Activated T-helper 2 cell treated with anti-CD3 and anti-CD28 coated beads, Interferon-gamma antibody, Interleukin-2, Interleukin-4, amounts not matched to agents 10 μg/mL and 5 μg/mL and 100 μg/mL, durations not matched to agents 14 hours and 24 hours and 36 hours (primary cell): ENCODE data around the gene PER2. TPM values are rescaled to one million over a fixed set of nuclear protein-coding genes. Genes with fewer than 3 reads are reported as not detected.

Source experiments
- DNase-seq: peaks from one replicate; pipeline ENCODE4 v3.0.0; 2021; ENCODE audit warnings: low spot score
- H3K27ac Mint-ChIP-seq: one replicate; pipeline ENCODE4 v1.8.0; 2021; ENCODE audit warnings: mixed read lengths
- H3K27me3 Mint-ChIP-seq: one replicate; pipeline ENCODE4 v1.8.0; 2021; ENCODE audit warnings: low read depth, mixed read lengths
- H3K36me3 Mint-ChIP-seq: one replicate; pipeline ENCODE4 v1.8.0; 2021; ENCODE audit warnings: low read depth, mixed read lengths
- H3K4me1 Mint-ChIP-seq: one replicate; pipeline ENCODE4 v1.8.0; 2021; ENCODE audit warnings: low read depth, mixed read lengths
- H3K4me3 Mint-ChIP-seq: one replicate; pipeline ENCODE4 v1.8.0; 2021; ENCODE audit warnings: low read depth, mild to moderate bottlenecking, moderate library complexity, mixed read lengths
- H3K9me3 Mint-ChIP-seq: one replicate; pipeline ENCODE4 v1.8.0; 2021; ENCODE audit warnings: mixed read lengths
- intact Hi-C: fragments of 100-400 bp; cut with micrococcal nuclease; formaldehyde crosslinking; loops from one replicate; pipeline ENCODE4 v1.15.1; 2023
- total RNA-seq: library from RNA; stranded (reverse); gene quantifications from 2 replicates; pipeline ENCODE4 v1.2.3, GENCODE V29; 2022

Gene PER2
- total RNA-seq, 1 donor from 2014 or later = 19.1 TPM

- Mint-ChIP-seq H3K36me3 (peaks cover 30% of the 10 kb centered on the region), H3K4me3 (no peak overlapping the region), H3K4me1 (no peaks in the 10 kb centered on the region), H3K9me3 (no peaks in the 10 kb centered on the region), H3K27me3 (no peaks in the 10 kb centered on the region), H3K27ac (no peak overlapping the region)
- DNase-seq = no peak
- intact Hi-C loops = no loop called here
Measured at GRCh38 chr2:238252766-238253630, 35.4 kb downstream of the PER2 start.

GRCh38 chr2:238251986-238252385 lies 36.4 kb downstream of the PER2 start:
- Mint-ChIP-seq H3K9me3 (no peaks in the 10 kb centered on the region), H3K4me1 (no peaks in the 10 kb centered on the region), H3K27ac (no peak overlapping the region), H3K27me3 (no peaks in the 10 kb centered on the region), H3K4me3 (no peak overlapping the region), H3K36me3 (peaks cover 33% of the 10 kb centered on the region)
- no peak for DNase-seq
- intact Hi-C loops = no loop called here

- H3K4me3 Mint-ChIP-seq = no peak overlapping the region
- no peaks in the 10 kb centered on the region for H3K9me3 Mint-ChIP-seq
- no peak overlapping the region for H3K27ac Mint-ChIP-seq
- DNase-seq = no peak
- H3K36me3 Mint-ChIP-seq = peaks cover 28% of the 10 kb centered on the region
- intact Hi-C loops = no loop called here
- no peaks in the 10 kb centered on the region for H3K4me1 Mint-ChIP-seq
- no peaks in the 10 kb centered on the region for H3K27me3 Mint-ChIP-seq
Measured at GRCh38 chr2:238251331-238251730, 37.1 kb downstream of the PER2 start.

- no peak overlapping the region for H3K4me3 Mint-ChIP-seq
- H3K27ac Mint-ChIP-seq = no peak overlapping the region
- no peak for DNase-seq
- no peaks in the 10 kb centered on the region for H3K9me3 Mint-ChIP-seq
- intact Hi-C loops = no loop called here
- peaks cover 30% of the 10 kb centered on the region for H3K36me3 Mint-ChIP-seq
- no peaks in the 10 kb centered on the region for H3K4me1 Mint-ChIP-seq
- H3K27me3 Mint-ChIP-seq = no peaks in the 10 kb centered on the region
Measured at GRCh38 chr2:238250896-238251295, 37.5 kb downstream of the PER2 start.

- no peak overlapping the region for H3K27ac Mint-ChIP-seq
- no peaks in the 10 kb centered on the region for H3K4me1 Mint-ChIP-seq
Measured at GRCh38 chr2:238247841-238248453, 40.5 kb downstream of the PER2 start.

GRCh38 chr2:238247002-238247822 lies 41.2 kb downstream of the PER2 start:
- intact Hi-C loops = no loop called here
- no peaks in the 10 kb centered on the region for H3K4me1 Mint-ChIP-seq
- H3K27ac Mint-ChIP-seq = no peak overlapping the region
- no peak for DNase-seq
- no peaks in the 10 kb centered on the region for H3K27me3 Mint-ChIP-seq
- H3K9me3 Mint-ChIP-seq = no peaks in the 10 kb centered on the region
- no peak overlapping the region for H3K4me3 Mint-ChIP-seq
- peaks cover 33% of the 10 kb centered on the region for H3K36me3 Mint-ChIP-seq

More at GRCh38 chr2:238247841-238248453, 40.5 kb downstream of the PER2 start:
- DNase-seq = no peak
- Mint-ChIP-seq H3K9me3 (no peaks in the 10 kb centered on the region), H3K36me3 (peaks cover 33% of the 10 kb centered on the region), H3K4me3 (no peak overlapping the region), H3K27me3 (no peaks in the 10 kb centered on the region)
- intact Hi-C loops = no loop called here

GRCh38 chr2:238244151-238244550 lies 44.3 kb downstream of the PER2 start:
- intact Hi-C loops = no loop called here
- H3K9me3 Mint-ChIP-seq = no peaks in the 10 kb centered on the region
- H3K27ac Mint-ChIP-seq = no peak overlapping the region
- peaks cover 13% of the 10 kb centered on the region for H3K27me3 Mint-ChIP-seq
- no peak for DNase-seq
- no peak overlapping the region for H3K4me3 Mint-ChIP-seq
- H3K36me3 Mint-ChIP-seq = peaks cover 26% of the 10 kb centered on the region
- peaks cover 3% of the 10 kb centered on the region for H3K4me1 Mint-ChIP-seq

- intact Hi-C loops = no loop called here
- H3K27me3 Mint-ChIP-seq = peaks cover 13% of the 10 kb centered on the region
- no peak overlapping the region for H3K4me3 Mint-ChIP-seq
- no peak overlapping the region for H3K27ac Mint-ChIP-seq
- no peaks in the 10 kb centered on the region for H3K9me3 Mint-ChIP-seq
- peaks cover 26% of the 10 kb centered on the region for H3K36me3 Mint-ChIP-seq
- peaks cover 3% of the 10 kb centered on the region for H3K4me1 Mint-ChIP-seq
- DNase-seq = no peak
Measured at GRCh38 chr2:238243496-238244076, 44.8 kb downstream of the PER2 start.

- peaks cover 18% of the 10 kb centered on the region for H3K27me3 Mint-ChIP-seq
- intact Hi-C loops = no loop called here
Measured at GRCh38 chr2:238242731-238243495, 45.5 kb downstream of the PER2 start.

GRCh38 chr2:238241970-238242369 lies 46.4 kb downstream of the PER2 start:
- Mint-ChIP-seq H3K4me1 (peaks cover 3% of the 10 kb centered on the region), H3K9me3 (no peaks in the 10 kb centered on the region), H3K4me3 (peak overlapping the region; percentile 28), H3K27ac (no peak overlapping the region), H3K27me3 (peaks cover 24% of the 10 kb centered on the region), H3K36me3 (peaks cover 20% of the 10 kb centered on the region)
- intact Hi-C loops = loop anchor here (2.0 kb wide), 2 partner anchors 39 to 47 kb away; partner anchors contain the start of genes ILKAP and PER2
- no peak for DNase-seq

More at GRCh38 chr2:238242731-238243495, 45.5 kb downstream of the PER2 start:
- Mint-ChIP-seq H3K4me1 (peaks cover 3% of the 10 kb centered on the region), H3K36me3 (peaks cover 22% of the 10 kb centered on the region), H3K9me3 (no peaks in the 10 kb centered on the region), H3K27ac (no peak overlapping the region), H3K4me3 (no peak overlapping the region)
- no peak for DNase-seq

- Mint-ChIP-seq H3K36me3 (peaks cover 15% of the 10 kb centered on the region), H3K4me3 (peak overlapping the region; percentile 28), H3K9me3 (no peaks in the 10 kb centered on the region), H3K4me1 (peaks cover 3% of the 10 kb centered on the region), H3K27ac (no peak overlapping the region), H3K27me3 (peaks cover 31% of the 10 kb centered on the region)
- no peak for DNase-seq
- intact Hi-C loops = loop anchor here (1.0 to 2.0 kb wide), 3 partner anchors 10 to 48 kb away; partner anchors contain the start of genes ILKAP and PER2
Measured at GRCh38 chr2:238240757-238241711, 47.4 kb downstream of the PER2 start.
